ENCODE measurements around the gene SHTN1. TPM values are rescaled to one million over a fixed set of nuclear protein-coding genes. Genes with fewer than 3 reads are reported as not detected.

The SHTN1 gene
- total and polyA plus RNA-seq, 7 donors, result 4.1 to 12.5 (median 6.1) TPM

DNA sequence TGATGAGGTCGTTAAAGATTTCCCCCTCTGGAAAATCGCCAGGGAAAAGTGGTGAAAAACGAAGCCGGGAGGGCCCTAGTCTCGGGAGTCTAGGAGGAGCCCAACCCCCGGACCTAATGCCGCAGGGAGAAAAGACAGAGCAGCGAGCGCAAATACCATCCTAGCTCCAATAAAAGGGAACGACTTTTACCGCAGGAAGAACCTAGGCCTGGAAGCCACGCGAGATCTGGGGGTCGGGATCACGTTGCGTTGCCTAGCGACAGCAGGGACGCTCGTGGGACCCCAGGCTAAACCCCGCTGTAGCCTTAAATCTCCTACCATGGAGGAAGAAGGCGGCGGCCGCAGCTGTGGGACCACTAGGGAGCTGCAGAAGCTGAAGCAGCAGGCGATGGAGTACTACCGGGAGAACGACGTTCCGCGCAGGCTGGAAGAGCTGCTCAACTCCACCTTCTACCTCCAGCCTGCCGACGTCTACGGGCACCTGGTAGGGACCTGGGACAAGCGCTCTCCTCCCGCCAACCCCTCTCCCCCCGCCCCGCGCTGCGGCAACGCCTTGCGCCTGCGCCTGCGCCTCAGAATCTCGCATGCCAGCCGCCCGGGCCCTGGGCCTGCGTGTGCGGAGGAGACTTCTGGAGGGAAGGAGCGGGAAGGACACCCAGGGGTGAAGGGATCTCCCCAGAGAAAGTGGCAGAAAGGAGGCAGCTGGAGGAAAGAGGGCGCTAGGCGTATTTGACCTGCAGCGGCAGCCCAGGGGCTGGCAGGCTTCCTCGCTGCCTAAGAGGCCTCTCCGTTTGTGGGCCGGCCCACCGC lies 155.5 kb downstream of the SHTN1 start, which contains the start of gene ENO4:
ENO4 (plus strand) TSS at position 252 of the 810 bp plus-strand sequence; CDS start at position 320, 68 bp downstream.
- no peaks in the 10 kb centered on the region for H3K27me3 ChIP-seq
- peaks cover 0 to 16% (median 13%) of the 10 kb centered on the region in 4 donors for H3K4me1 ChIP-seq
- 1 to 2% methylated on average over 55 of the region's 55 CpGs for WGBS, 2 donors
- no peaks in the 10 kb centered on the region for H3K36me3 ChIP-seq
- peak; percentile 81 for DNase-seq
- H3K9me3 ChIP-seq, result no peaks in the 10 kb centered on the region
- H3K4me3 ChIP-seq, result peak within 1 kb of the TSS; percentile 58 to 80 (median 74)
- intact Hi-C loops (cut with DNase I), result no loop called here
- peak within 1 kb of the TSS; percentile 70 to 78 (median 75) for H3K27ac ChIP-seq
- TF ChIP-seq EP300 (IDR thresholded peaks at IDR 0.05) (no peak), CTCF (IDR thresholded peaks at IDR 0.05) (no peak), POLR2AphosphoS5 (IDR thresholded peaks at IDR 0.05) (peak in 1 of 4 donors; percentile 48)

DNA sequence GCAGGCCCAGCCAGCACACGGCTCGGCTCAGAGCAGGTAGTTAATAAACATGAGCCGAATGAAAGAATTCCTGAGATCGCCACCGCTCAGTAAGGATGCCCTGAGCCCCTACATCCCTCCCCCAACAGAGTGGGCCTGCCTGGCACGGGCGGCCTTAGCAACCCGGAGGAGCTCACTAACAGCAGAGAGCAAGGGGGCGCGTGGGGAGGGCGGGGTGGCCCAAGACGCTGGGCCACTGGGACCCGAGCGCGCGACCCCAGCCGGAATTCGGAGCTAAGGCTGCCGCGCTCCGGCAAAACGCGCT lies 156.1 kb downstream of the SHTN1 start:
- intact Hi-C loops (cut with DNase I), result no loop called here
- no peaks in the 10 kb centered on the region for H3K27me3 ChIP-seq

GRCh38 chr10:116848032-116848943 lies 156.7 kb downstream of the SHTN1 start:
- Histone ChIP-seq H3K4me1 (peaks cover 0 to 16% (median 13%) of the 10 kb centered on the region in 4 donors), H3K36me3 (no peaks in the 10 kb centered on the region), H3K27me3 (no peaks in the 10 kb centered on the region), H3K4me3 (peak overlapping the region; percentile 58 to 80 (median 74)), H3K27ac (peak overlapping the region in 3 of 4 donors; percentile 73 to 78 (median 77)), H3K9me3 (no peaks in the 10 kb centered on the region)
- TF ChIP-seq CTCF (IDR thresholded peaks at IDR 0.05), result no peak
- no peak for TF ChIP-seq POLR2A (IDR thresholded peaks at IDR 0.05)
- no peak for TF ChIP-seq EP300 (IDR thresholded peaks at IDR 0.05)
- TF ChIP-seq POLR2AphosphoS5 (IDR thresholded peaks at IDR 0.05), result no peak
- 29 to 46% methylated on average over 17 of the region's 17 CpGs for WGBS, 2 donors
- intact Hi-C loops (cut with DNase I), result no loop called here
- no peak for DNase-seq

More for the DNA sequence above, 156.1 kb downstream of the SHTN1 start:
- H3K4me3 ChIP-seq, result peak overlapping the region; percentile 58 to 80 (median 74)
- no peaks in the 10 kb centered on the region for H3K36me3 ChIP-seq
- no peak for DNase-seq
- 1% methylated on average over 23 of the region's 23 CpGs for WGBS, 2 donors
- peaks cover 0 to 16% (median 13%) of the 10 kb centered on the region in 4 donors for H3K4me1 ChIP-seq
- H3K27ac ChIP-seq, result peak overlapping the region; percentile 70 to 78 (median 75)
- no peaks in the 10 kb centered on the region for H3K9me3 ChIP-seq
- TF ChIP-seq CTCF (IDR thresholded peaks at IDR 0.05) (no peak), EP300 (IDR thresholded peaks at IDR 0.05) (no peak), POLR2A (IDR thresholded peaks at IDR 0.05) (no peak), POLR2AphosphoS5 (IDR thresholded peaks at IDR 0.05) (no peak)

DNA sequence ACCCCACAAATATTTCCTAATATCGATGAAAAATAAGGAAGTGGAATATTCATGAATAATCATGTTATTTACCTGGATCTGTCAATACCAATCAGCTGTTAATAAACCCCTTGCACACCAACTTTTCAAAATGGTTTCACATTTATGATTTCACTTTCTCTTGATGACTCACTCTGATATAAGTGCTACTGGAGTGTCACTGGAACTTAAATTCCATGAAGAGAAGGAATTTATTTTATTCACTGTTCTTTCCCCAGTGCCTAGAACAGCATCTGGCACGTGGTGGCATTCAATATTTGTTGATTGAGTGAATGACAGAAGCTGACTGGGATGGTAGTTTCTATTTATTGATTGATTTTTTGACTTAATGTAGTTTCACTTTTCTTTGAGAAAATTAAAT lies 159.2 kb downstream of the SHTN1 start:
- Histone ChIP-seq H3K27me3 (no peaks in the 10 kb centered on the region), H3K36me3 (no peaks in the 10 kb centered on the region), H3K9me3 (no peaks in the 10 kb centered on the region), H3K27ac (no peak overlapping the region), H3K4me1 (peaks cover 0 to 16% (median 13%) of the 10 kb centered on the region in 4 donors), H3K4me3 (no peak overlapping the region)
- 71 to 73% methylated on average over 2 of the region's 2 CpGs for WGBS, 2 donors
- no peak for DNase-seq
- intact Hi-C loops (cut with DNase I), result no loop called here
- TF ChIP-seq CTCF (IDR thresholded peaks at IDR 0.05) (no peak), EP300 (IDR thresholded peaks at IDR 0.05) (no peak), POLR2A (IDR thresholded peaks at IDR 0.05) (no peak), POLR2AphosphoS5 (IDR thresholded peaks at IDR 0.05) (no peak)
